ENCODE measurements around the gene DUOX2.

DNA sequence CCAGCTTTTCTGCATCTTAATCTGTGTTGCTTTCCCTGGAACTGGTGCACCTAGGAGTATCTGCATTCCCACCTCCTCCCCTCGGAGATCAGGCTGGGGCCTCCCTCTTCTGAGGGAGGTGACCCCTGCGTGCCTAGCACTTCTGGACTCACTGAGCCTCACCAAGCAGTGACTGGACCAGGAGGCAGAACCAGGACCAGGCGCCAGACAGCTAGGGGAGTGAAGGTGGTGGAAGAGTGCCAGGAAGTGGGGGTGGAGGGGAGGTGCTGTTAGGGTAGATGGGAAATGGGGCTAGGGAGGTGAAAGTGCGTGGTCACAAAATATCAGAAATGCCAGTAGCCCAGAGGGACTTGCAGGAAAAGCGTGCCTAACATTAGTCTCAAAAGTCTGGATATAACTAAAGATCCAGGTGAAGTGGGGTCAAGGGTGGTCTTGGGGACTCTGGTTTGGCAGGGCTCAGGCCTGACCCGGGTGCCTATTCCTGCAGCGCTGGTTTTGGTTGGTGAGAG is 1.4 kb upstream of the DUOX2 start:
- TF ChIP-seq POLR2AphosphoS5 (IDR thresholded peaks at IDR 0.05; ENCODE audit: low read depth), result no peak
- TF ChIP-seq ETS1 (IDR thresholded peaks at IDR 0.05), result no peak
- no peak for TF ChIP-seq CTCF (conservative IDR thresholded peaks at IDR 0.05; ENCODE audit: low read depth in 2 of 2)
- TF ChIP-seq JUNB (IDR thresholded peaks at IDR 0.05; ENCODE audit: unreplicated experiment), result no peak
